H1 (cell line): ENCODE measurements around the gene MOG. TPM values are rescaled to one million over a fixed set of nuclear protein-coding genes. Genes with fewer than 3 reads are reported as not detected.
A peak's percentile ranks its signal among the peaks of the same experiment; 100 is the strongest.

Experiments
- BCL11A ChIP-seq, 2 experiments: IDR thresholded peaks; one replicate each; pipeline ENCODE4 v1.6.1; 2011; ENCODE audit warnings: low read depth in 2 of 2, low read length in 2 of 2, mild to moderate bottlenecking in 2 of 2
- CBX5 ChIP-seq: fragments of 300-800, 300-1000 bp; sonication (generic); IDR thresholded peaks from 2 replicates; pipeline ENCODE4 v1.7.1; 2016; ENCODE audit warnings: antibody characterized with exemption, low read length, low read depth
- CTBP2 ChIP-seq: IDR thresholded peaks from 2 replicates; pipeline ENCODE4 v1.7.0; 2011; ENCODE audit warnings: borderline replicate concordance, mild to moderate bottlenecking, moderate library complexity, mixed read lengths, low read length; ENCODE audit not compliant: insufficient read depth, insufficient read length
- GABPA ChIP-seq: IDR thresholded peaks from 2 replicates; pipeline ENCODE4 v1.6.1; 2011; ENCODE audit warnings: mild to moderate bottlenecking, low read length, moderate library complexity, borderline replicate concordance; ENCODE audit not compliant: insufficient read depth
- GTF2F1 ChIP-seq: IDR thresholded peaks from 2 replicates; pipeline ENCODE4 v1.6.1; 2012; ENCODE audit warnings: low read depth, low read length, improper control_type of control experiment, borderline replicate concordance
- JUN ChIP-seq: IDR thresholded peaks from 2 replicates; pipeline ENCODE4 v1.6.1; 2011; ENCODE audit warnings: low read depth, mild to moderate bottlenecking, improper control_type of control experiment, low read length
- KDM1A ChIP-seq: fragments of 200-600, 300-600 bp; sonication (generic); IDR thresholded peaks from 2 replicates; pipeline ENCODE4 v1.7.1; 2016; ENCODE audit warnings: mild to moderate bottlenecking, low read length, borderline replicate concordance
- KDM4A ChIP-seq: IDR thresholded peaks from one replicate; pipeline ENCODE4 v1.7.1; 2012; ENCODE audit warnings: low read depth, mild to moderate bottlenecking, moderate library complexity, low read length, inconsistent platforms; ENCODE audit not compliant: severe bottlenecking
- MAFK ChIP-seq: IDR thresholded peaks from 2 replicates; pipeline ENCODE4 v1.6.1; 2012; ENCODE audit warnings: low read depth, mild to moderate bottlenecking, improper control_type of control experiment, low read length
- PHF8 ChIP-seq: fragments of 200-600 bp; sonication (generic); conservative IDR thresholded peaks from 2 replicates; pipeline ENCODE4 v1.7.1; 2012; ENCODE audit warnings: low read depth, mild to moderate bottlenecking, inconsistent platforms, low read length, moderate library complexity
- POU5F1 ChIP-seq: IDR thresholded peaks from 2 replicates; pipeline ENCODE4 v1.6.1; 2011; ENCODE audit warnings: low read depth, mild to moderate bottlenecking, low read length, moderate library complexity
- RFX5 ChIP-seq: IDR thresholded peaks from 2 replicates; pipeline ENCODE4 v1.6.1; 2011; ENCODE audit warnings: low read depth, low read length, improper control_type of control experiment, borderline replicate concordance
- RXRA ChIP-seq: IDR thresholded peaks from 2 replicates; pipeline ENCODE4 v1.6.1; 2011; ENCODE audit warnings: low read depth, mild to moderate bottlenecking, low read length, moderate library complexity; ENCODE audit not compliant: insufficient read depth
- SIRT6 ChIP-seq: IDR thresholded peaks from one replicate; pipeline ENCODE4 v1.7.1; 2012; ENCODE audit warnings: low read length, inconsistent platforms
- SIX5 ChIP-seq: IDR thresholded peaks from 2 replicates; pipeline ENCODE4 v1.6.1; 2011; ENCODE audit warnings: mild to moderate bottlenecking, low read depth, low read length
- SP1 ChIP-seq: IDR thresholded peaks from 2 replicates; pipeline ENCODE4 v1.6.1; 2011; ENCODE audit warnings: low read depth, low read length
- SP2 ChIP-seq: IDR thresholded peaks from 2 replicates; pipeline ENCODE4 v1.6.1; 2012; ENCODE audit warnings: mild to moderate bottlenecking, low read length, inconsistent platforms
- SP4 ChIP-seq: IDR thresholded peaks from 2 replicates; pipeline ENCODE4 v1.6.1; 2012; ENCODE audit warnings: low read length, inconsistent platforms
- SRF ChIP-seq: IDR thresholded peaks from 2 replicates; pipeline ENCODE4 v1.6.1; 2011; ENCODE audit warnings: mild to moderate bottlenecking, low read depth, low read length, moderate library complexity
- TCF12 ChIP-seq: IDR thresholded peaks from 2 replicates; pipeline ENCODE4 v1.6.1; 2011; ENCODE audit warnings: low read depth, mild to moderate bottlenecking, low read length
- TEAD4 ChIP-seq: IDR thresholded peaks from 2 replicates; pipeline ENCODE4 v1.6.1; 2012; ENCODE audit warnings: low read depth, low read length, inconsistent platforms, mixed read lengths
- YY1 ChIP-seq: IDR thresholded peaks from 2 replicates; pipeline ENCODE4 v1.6.1; 2011; ENCODE audit warnings: low read depth, mild to moderate bottlenecking, low read length
- ZNF274 ChIP-seq: IDR thresholded peaks from 2 replicates; pipeline ENCODE4 v1.7.0; 2012; ENCODE audit warnings: low read length, borderline replicate concordance; ENCODE audit errors: extremely low read depth
- polyA plus RNA-seq, 7 experiments: library from polyadenylated mRNA; depleted of rRNA in 3 of 7; stranded (reverse) in 5 of 7; unstranded in 2 of 7; fragments of >200 nt in 5 of 7; fragments of 200-250 nt in 2 of 7; gene quantifications; 1 replicate in 5 of 7; 2 replicates in 1 of 7; 4 replicates in 1 of 7; pipeline versions ENCODE4 v1.2.1 to v1.2.3, GENCODE V29; 2011 to 2013; ENCODE audit warnings: missing spikeins in 2 of 7, mixed read lengths in 2 of 7
- total RNA-seq: library from RNA; stranded (reverse); fragmentation: NEBNext Ultra II Directional; extraction: Animal tissue kit (Norgen Biotek cat#: 25700); gene quantifications from 2 replicates; pipeline ENCODE4 v1.2.1, GENCODE V29; 2021
- TF ChIP-seq, protein P1 (sequence below): IDR thresholded peaks from 2 replicates; pipeline ENCODE4 v1.6.1; 2012; ENCODE audit warnings: inconsistent platforms

Gene MOG
- total and polyA plus RNA-seq, 2 of the 8 experiments (the other 6 are each of a cell fraction or from before 2014, with no cell fraction given), result 0.17 to 0.86 TPM

DNA sequence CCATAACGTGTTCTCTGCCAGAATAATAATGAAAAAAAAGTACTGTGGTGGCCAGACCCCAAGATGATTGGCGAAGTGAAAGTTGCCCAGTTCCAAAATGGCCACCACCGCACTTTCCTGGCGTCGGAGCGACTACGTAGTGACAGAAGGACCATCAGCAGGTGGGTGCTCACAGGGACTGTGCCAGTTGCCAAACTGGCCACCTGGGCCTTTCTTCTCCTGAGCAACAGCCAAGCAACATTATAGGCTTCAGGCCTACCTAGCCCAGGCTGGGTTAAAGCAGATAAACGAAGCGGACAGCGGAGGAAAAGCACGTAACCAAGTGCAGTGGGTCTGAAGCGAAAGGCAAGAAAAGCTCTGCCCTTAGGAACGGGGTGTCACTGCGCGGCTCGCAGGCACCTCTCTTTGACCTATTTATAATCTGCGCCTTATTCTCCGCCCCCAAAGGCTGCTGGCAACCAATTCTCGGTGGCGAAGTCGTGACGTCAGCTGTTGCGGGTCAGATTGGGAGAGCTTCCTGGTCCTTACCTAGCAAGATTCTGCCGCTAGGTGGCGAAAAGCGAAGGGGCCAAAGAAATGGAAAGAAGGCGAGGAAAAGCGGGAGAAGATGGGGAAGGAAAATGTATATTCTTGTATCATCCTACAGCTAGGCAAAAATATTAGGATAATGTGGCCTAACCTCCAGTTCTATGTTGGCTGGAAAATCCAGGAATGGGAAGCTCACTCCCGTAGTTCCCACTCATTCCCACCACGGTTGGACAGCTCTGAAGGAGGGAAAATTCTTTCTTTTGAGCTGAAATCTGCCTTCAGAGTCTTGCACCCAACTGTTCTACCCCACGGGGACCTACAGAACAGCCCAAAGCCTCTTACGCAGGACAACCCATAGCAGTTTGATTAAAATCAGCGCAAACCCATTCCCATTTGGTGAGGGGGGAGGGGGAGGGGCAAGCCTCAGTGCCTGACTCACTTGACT, 6.9 kb upstream of the MOG start (continued):
- no peak for TF ChIP-seq CTBP2
- TF ChIP-seq TEAD4, result no peak
- TF ChIP-seq, protein P1, sequence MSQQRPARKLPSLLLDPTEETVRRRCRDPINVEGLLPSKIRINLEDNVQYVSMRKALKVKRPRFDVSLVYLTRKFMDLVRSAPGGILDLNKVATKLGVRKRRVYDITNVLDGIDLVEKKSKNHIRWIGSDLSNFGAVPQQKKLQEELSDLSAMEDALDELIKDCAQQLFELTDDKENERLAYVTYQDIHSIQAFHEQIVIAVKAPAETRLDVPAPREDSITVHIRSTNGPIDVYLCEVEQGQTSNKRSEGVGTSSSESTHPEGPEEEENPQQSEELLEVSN, result no peak
- peak; percentile 98 for TF ChIP-seq YY1
- TF ChIP-seq RXRA, result no peak
- 0 out of 2 replicates have a peak, but pooled peaks have one; percentile 26 for TF ChIP-seq SP1
- no peak for TF ChIP-seq POU5F1
- TF ChIP-seq SIX5, result no peak
- no peak for TF ChIP-seq GABPA
- no peak for TF ChIP-seq SP2
- no peak for TF ChIP-seq ZNF274
- no peak for TF ChIP-seq CBX5
- no peak for TF ChIP-seq SP4
- no peak for TF ChIP-seq MAFK
- no peak for TF ChIP-seq BCL11A (IDR thresholded peaks at IDR 0.05; ENCODE audit: low read depth in 2 of 2, low read length in 2 of 2)
- no peak for TF ChIP-seq SRF
- TF ChIP-seq KDM4A, result peak; percentile 64
- peak; percentile 98 for TF ChIP-seq RFX5
- no peak for TF ChIP-seq TCF12
- no peak; the same call in 1 of the 2 replicates for TF ChIP-seq KDM1A
- 0 out of 2 replicates have a peak, but pooled peaks have one; percentile 34 for TF ChIP-seq GTF2F1
- no peak for TF ChIP-seq SIRT6
- TF ChIP-seq PHF8, result no peak
- TF ChIP-seq JUN, result no peak
